Fibroblast of lung (primary cell): Measurements from ENCODE around the gene TNFRSF14. TPM values are rescaled to one million over a fixed set of nuclear protein-coding genes. Genes with fewer than 3 reads are reported as not detected.

Source experiments
- DNase-seq, 2 donors: peaks; one replicate each; pipeline versions ENCODE4 v3.0.0 to v3.0.0-alpha.2; 2010; ENCODE audit warnings: low read depth in 2 of 2
- H2AFZ ChIP-seq: 2 replicates; pipeline ENCODE4 v1.5.1; 2012; ENCODE audit warnings: low read length, control low read depth, inconsistent platforms
- H3K27ac ChIP-seq: 2 replicates; pipeline ENCODE4 v1.5.1; 2011; ENCODE audit warnings: low read length, control low read depth; ENCODE audit not compliant: insufficient read depth
- H3K27me3 ChIP-seq: 2 replicates; pipeline ENCODE4 v1.5.1; 2011; ENCODE audit warnings: mild to moderate bottlenecking, low read length; ENCODE audit not compliant: control insufficient read depth, insufficient read depth
- H3K36me3 ChIP-seq: 2 replicates; pipeline ENCODE4 v1.5.1; 2011; ENCODE audit warnings: low read length; ENCODE audit not compliant: control insufficient read depth, insufficient read depth
- H3K4me1 ChIP-seq: 2 replicates; pipeline ENCODE4 v1.5.1; 2011; ENCODE audit warnings: low read length; ENCODE audit not compliant: control insufficient read depth, insufficient read depth; ENCODE audit errors: extremely low read depth
- H3K4me2 ChIP-seq: 2 replicates; pipeline ENCODE4 v1.5.1; 2011; ENCODE audit warnings: low read length, control low read depth; ENCODE audit not compliant: insufficient read depth; ENCODE audit errors: extremely low read depth
- H3K4me3 ChIP-seq, 4 experiments: fragments of 200-600 bp in 1 of 4; sonication (generic) in 1 of 4; replicated peaks in 1 of 4; 2 replicates each; pipeline ENCODE4 v1.5.1; 2011 to 2016; ENCODE audit warnings: low read length in 4 of 4, low read depth in 3 of 4, mild to moderate bottlenecking in 3 of 4, control low read depth in 2 of 4, inconsistent platforms in 1 of 4, mixed read lengths in 1 of 4; ENCODE audit not compliant: insufficient read depth in 1 of 4; ENCODE audit errors: control extremely low read depth in 1 of 4
- H3K79me2 ChIP-seq: 2 replicates; pipeline ENCODE4 v1.5.1; 2012; ENCODE audit warnings: mild to moderate bottlenecking, low read length, inconsistent platforms; ENCODE audit not compliant: control insufficient read depth, insufficient read depth
- H3K9ac ChIP-seq: 2 replicates; pipeline ENCODE4 v1.5.1; 2011; ENCODE audit warnings: mild to moderate bottlenecking, low read length, control low read depth; ENCODE audit not compliant: insufficient read depth
- H3K9me3 ChIP-seq: 2 replicates; pipeline ENCODE4 v1.5.1; 2012; ENCODE audit warnings: low read depth, low read length; ENCODE audit not compliant: control insufficient read depth, insufficient read depth
- H4K20me1 ChIP-seq: 2 replicates; pipeline ENCODE4 v1.5.1; 2011; ENCODE audit warnings: low read length; ENCODE audit not compliant: control insufficient read depth, insufficient read depth; ENCODE audit errors: extremely low read depth
- EZH2 ChIP-seq: IDR thresholded peaks from 2 replicates; pipeline ENCODE4 v1.5.1; 2012; ENCODE audit warnings: low read length, control low read depth, mild to moderate bottlenecking; ENCODE audit errors: missing control alignments
- polyA plus RNA-seq, 2 donors: library from polyadenylated mRNA; depleted of rRNA in 1 of 2; stranded (reverse) in 1 of 2; unstranded in 1 of 2; fragments of >200 nt; gene quantifications; 2 replicates each; pipeline ENCODE4 v1.2.1, GENCODE V29; 2011 to 2012; ENCODE audit warnings: missing spikeins in 1 of 2
- total RNA-seq: library from RNA; depleted of rRNA; stranded (reverse); fragments of >200 nt; gene quantifications from 2 replicates; pipeline ENCODE4 v1.2.1, GENCODE V29; 2014
- TF ChIP-seq, protein P1 (sequence below), 2 donors: IDR thresholded peaks in 1 of 2; conservative IDR thresholded peaks in 1 of 2; 1 replicate in 1 of 2; 2 replicates in 1 of 2; pipeline ENCODE4 v1.5.1; 2011 to 2012; ENCODE audit warnings: low read length in 2 of 2, control low read depth in 1 of 2, inconsistent platforms in 1 of 2, low read depth in 1 of 2, mild to moderate bottlenecking in 1 of 2

TNFRSF14 gene
- total and polyA plus RNA-seq, 2 donors (not counting 1 experiment from before 2014, with no cell fraction given): 15.2 to 85.0 TPM

DNA sequence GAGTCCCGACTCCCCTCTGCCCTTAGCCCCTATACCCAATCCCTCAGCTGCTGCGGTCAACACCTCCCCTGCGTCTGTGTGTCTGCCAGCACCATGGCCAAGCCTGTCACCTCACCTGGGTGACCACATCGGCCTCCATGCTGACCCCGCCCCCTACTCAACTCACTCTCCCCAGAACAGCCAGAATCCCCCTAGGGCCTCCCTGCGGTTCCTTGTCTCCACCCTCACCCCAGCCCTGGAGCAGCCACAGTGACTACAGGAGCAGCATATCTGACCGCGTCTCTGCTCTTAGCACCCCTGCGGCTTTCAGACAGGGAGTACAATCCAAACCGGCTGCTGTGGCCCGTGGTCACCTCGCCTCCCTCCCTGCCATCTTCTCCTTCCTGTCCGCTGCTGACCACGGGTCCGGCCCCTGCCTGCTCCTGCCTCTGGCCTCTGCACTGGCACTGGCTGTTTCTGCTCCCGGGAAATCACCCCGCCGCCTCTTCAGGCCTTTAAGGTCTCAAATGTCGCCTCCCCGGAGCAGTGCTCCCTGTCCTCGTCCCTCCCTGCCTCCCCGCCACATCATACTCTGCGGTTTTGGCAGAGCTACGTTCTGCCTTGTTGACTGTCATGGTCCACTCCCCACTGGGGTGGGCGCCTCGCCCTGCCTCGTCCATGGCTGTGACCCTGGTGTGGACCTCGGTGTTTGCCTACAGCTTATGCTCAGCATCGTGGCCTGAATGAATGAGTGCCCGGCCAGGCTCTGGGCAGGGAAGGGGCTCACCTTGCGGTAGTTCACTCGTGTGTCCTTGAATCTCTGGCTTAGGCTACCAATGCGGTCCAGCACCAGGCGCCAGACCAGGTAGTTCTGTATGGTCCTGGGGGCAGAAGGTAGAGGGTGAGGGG, 41.5 kb downstream of the TNFRSF14 start:
- no peak overlapping the region for H3K4me2 ChIP-seq
- no peaks in the 10 kb centered on the region for H3K36me3 ChIP-seq
- no peak for DNase-seq
- no peak overlapping the region for H3K9ac ChIP-seq
- H3K4me1 ChIP-seq: peaks cover 3% of the 10 kb centered on the region
- H3K9me3 ChIP-seq: no peaks in the 10 kb centered on the region
- H4K20me1 ChIP-seq: no peaks in the 10 kb centered on the region
- H3K4me3 ChIP-seq: no peak overlapping the region
- no peaks in the 10 kb centered on the region for H3K79me2 ChIP-seq
- no peaks in the 10 kb centered on the region for H3K27me3 ChIP-seq
- no peak for TF ChIP-seq EZH2
- TF ChIP-seq, protein P1, sequence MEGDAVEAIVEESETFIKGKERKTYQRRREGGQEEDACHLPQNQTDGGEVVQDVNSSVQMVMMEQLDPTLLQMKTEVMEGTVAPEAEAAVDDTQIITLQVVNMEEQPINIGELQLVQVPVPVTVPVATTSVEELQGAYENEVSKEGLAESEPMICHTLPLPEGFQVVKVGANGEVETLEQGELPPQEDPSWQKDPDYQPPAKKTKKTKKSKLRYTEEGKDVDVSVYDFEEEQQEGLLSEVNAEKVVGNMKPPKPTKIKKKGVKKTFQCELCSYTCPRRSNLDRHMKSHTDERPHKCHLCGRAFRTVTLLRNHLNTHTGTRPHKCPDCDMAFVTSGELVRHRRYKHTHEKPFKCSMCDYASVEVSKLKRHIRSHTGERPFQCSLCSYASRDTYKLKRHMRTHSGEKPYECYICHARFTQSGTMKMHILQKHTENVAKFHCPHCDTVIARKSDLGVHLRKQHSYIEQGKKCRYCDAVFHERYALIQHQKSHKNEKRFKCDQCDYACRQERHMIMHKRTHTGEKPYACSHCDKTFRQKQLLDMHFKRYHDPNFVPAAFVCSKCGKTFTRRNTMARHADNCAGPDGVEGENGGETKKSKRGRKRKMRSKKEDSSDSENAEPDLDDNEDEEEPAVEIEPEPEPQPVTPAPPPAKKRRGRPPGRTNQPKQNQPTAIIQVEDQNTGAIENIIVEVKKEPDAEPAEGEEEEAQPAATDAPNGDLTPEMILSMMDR (conservative IDR thresholded peaks at IDR 0.05 in 1 of 2, IDR thresholded peaks at IDR 0.05 in 1 of 2; ENCODE audit: low read depth in 1 of 2, low read length in 2 of 2): no peak
- no peak overlapping the region for H2AFZ ChIP-seq
- H3K27ac ChIP-seq: no peak overlapping the region

DNA sequence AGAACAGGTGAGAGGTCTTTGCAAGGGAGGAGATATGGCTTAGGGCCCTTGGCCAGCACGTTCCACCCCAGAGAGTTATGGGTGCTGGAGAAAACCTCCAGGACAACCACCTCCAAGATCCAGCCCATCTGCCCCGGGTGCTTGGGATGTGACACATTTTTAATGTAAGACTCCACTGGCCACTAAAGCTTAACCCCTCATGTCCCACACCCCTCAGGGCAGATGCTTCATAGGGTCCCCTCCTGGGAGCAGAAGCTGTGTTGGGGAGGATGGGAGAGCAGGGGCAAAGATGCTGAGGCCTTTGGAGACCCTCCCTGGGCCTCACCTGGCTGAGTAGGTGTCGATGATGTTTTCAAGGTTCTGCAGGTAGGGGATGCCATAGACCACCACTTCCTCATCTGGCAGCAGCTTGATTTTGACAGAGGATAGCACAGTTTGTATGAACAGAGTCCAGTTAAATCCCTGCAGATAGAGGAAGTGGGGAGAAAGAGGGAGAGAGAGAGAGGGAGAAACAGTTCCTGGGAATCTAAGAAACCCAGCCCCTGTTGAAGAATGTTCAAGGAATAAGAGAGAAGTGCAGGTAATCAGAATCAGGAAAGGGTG, 42.3 kb downstream of the TNFRSF14 start:
- no peaks in the 10 kb centered on the region for H3K27me3 ChIP-seq
- no peaks in the 10 kb centered on the region for H4K20me1 ChIP-seq
- TF ChIP-seq, protein P1 (conservative IDR thresholded peaks at IDR 0.05 in 1 of 2, IDR thresholded peaks at IDR 0.05 in 1 of 2; ENCODE audit: low read depth in 1 of 2, low read length in 2 of 2): no peak
- no peak for TF ChIP-seq EZH2
- no peaks in the 10 kb centered on the region for H3K9me3 ChIP-seq
- H3K9ac ChIP-seq: no peak overlapping the region
- no peak overlapping the region for H3K4me2 ChIP-seq
- peaks cover 3% of the 10 kb centered on the region for H3K4me1 ChIP-seq
- no peak for DNase-seq
- no peaks in the 10 kb centered on the region for H3K79me2 ChIP-seq
- H3K27ac ChIP-seq: no peak overlapping the region
- no peaks in the 10 kb centered on the region for H3K36me3 ChIP-seq
- H3K4me3 ChIP-seq: no peak overlapping the region
- no peak overlapping the region for H2AFZ ChIP-seq

DNA sequence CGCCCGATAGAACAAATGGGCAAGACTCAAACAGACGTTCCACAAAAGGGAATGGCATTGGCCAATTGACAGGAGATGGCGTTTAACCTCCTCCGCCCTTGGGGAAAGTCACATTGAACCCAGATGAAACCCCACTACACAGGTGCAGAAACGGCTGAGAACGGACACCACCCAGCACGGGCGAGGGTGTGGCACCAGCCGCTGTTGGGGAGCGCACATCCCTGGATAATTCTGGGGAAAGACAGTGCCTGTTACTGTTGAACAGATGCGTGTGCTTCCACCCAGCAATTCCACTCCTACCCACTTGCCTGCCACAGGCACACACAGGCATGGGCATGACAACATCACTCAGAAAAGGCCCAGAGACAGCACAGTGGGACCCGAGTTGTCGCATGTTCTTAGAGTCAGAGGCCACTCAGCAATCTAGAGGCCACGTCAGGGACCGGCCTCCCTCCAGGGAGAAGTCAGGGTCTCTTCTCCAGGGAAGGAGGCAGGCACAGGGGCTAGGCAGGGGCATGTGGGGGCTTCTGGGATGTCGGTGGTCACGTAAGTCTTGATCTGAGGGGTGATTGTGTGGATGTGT, 45.6 kb downstream of the TNFRSF14 start:
- H3K27me3 ChIP-seq: no peaks in the 10 kb centered on the region
- DNase-seq: no peak
- H3K27ac ChIP-seq: no peak overlapping the region
- no peaks in the 10 kb centered on the region for H3K36me3 ChIP-seq
- no peaks in the 10 kb centered on the region for H3K79me2 ChIP-seq
- no peak overlapping the region for H2AFZ ChIP-seq
- no peaks in the 10 kb centered on the region for H4K20me1 ChIP-seq
- H3K4me1 ChIP-seq: no peaks in the 10 kb centered on the region
- no peak overlapping the region for H3K4me2 ChIP-seq
- no peak overlapping the region for H3K4me3 ChIP-seq
- H3K9ac ChIP-seq: no peak overlapping the region
- no peaks in the 10 kb centered on the region for H3K9me3 ChIP-seq
- no peak for TF ChIP-seq EZH2
- TF ChIP-seq, protein P1 (conservative IDR thresholded peaks at IDR 0.05 in 1 of 2, IDR thresholded peaks at IDR 0.05 in 1 of 2; ENCODE audit: low read depth in 1 of 2, low read length in 2 of 2): no peak
